Stimulated activated effector memory CD8-positive, alpha-beta T cell treated with anti-CD3 and anti-CD28 coated beads, Interleukin-12 subunit alpha, Interleukin-12 subunit beta, amount 100 ng/mL, for 72 hours (primary cell): ENCODE measurements around the gene NHS.
A peak's percentile ranks its signal among the peaks of the same experiment; 100 is the strongest.

ENCODE experiments used
- ATAC-seq: fragments of 150-1000 bp; cut with Tn5 transposase; 2 replicates; pipeline ENCODE4 v1.10.0; 2021
- DNase-seq, 2 donors: peaks; one replicate each; pipeline ENCODE4 v3.0.0; 2021 to 2022; ENCODE audit warnings: low spot score in 2 of 2
- H3K27ac Mint-ChIP-seq: one replicate; pipeline ENCODE4 v1.8.0; 2022; ENCODE audit warnings: mild to moderate bottlenecking, mixed read lengths
- H3K36me3 Mint-ChIP-seq: one replicate; pipeline ENCODE4 v1.8.0; 2022; ENCODE audit warnings: mild to moderate bottlenecking, mixed read lengths
- H3K4me1 Mint-ChIP-seq: one replicate; pipeline ENCODE4 v1.8.0; 2022; ENCODE audit warnings: mixed read lengths
- H3K4me3 Mint-ChIP-seq: one replicate; pipeline ENCODE4 v1.8.0; 2022; ENCODE audit warnings: mild to moderate bottlenecking, mixed read lengths
- H3K9me3 Mint-ChIP-seq: one replicate; pipeline ENCODE4 v1.8.0; 2022; ENCODE audit warnings: mixed read lengths

Gene NHS

DNA sequence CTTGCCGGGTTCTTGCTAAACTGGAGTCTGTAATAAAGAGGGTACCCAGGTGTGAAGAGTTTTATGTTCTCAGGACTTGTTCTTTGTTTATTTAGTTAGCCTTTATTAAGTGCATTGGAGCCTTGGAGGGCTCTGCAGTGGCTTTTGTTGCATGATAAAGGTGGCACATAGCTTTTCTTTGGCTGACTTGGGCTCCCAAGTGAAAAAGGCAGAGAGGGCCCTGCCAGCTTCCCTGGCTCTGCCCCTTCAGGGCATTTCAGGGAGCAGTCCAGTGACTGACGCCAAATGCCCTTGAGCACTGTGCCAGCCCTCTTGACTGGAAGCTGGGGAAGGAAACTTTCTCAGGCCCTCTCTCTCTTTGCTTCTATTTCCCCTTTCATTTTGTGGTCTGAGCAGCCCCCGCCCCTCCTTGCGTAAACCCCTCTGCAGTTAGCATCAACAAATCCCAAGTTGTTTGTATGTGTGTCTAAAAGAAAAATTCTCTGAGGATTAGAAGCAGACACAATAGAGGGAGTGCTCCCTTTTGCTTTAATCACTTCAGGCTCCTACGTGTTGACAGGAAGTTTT, 152.2 kb downstream of the NHS start:
- no peaks in the 10 kb centered on the region for H3K36me3 Mint-ChIP-seq
- H3K9me3 Mint-ChIP-seq = no peaks in the 10 kb centered on the region
- no peaks in the 10 kb centered on the region for H3K4me1 Mint-ChIP-seq
- ATAC-seq = no peak
- DNase-seq = no peak
- H3K27ac Mint-ChIP-seq = no peak overlapping the region
- no peak overlapping the region for H3K4me3 Mint-ChIP-seq

DNA sequence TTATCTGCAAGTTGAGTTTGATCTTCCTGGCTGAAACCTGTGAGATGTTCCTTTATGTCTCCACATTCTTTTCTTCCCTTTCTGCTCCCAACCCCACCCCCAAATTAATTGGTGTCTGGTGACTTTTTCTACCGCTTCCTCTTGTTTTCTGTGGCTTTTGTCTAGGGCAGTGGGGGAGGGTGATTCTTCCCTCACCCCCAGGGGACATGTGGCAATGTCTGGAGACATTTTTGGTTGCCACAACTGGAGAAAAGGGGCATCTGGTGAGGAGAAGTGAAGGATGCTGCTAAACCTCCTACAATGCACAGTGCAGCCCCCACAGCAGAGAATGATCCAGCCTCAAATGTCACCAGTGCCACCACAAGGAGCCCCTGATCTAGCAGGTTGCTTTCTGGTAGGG, 152.9 kb downstream of the NHS start:
- Mint-ChIP-seq H3K4me1 (no peaks in the 10 kb centered on the region), H3K9me3 (no peaks in the 10 kb centered on the region), H3K36me3 (no peaks in the 10 kb centered on the region), H3K27ac (no peak overlapping the region), H3K4me3 (no peak overlapping the region)
- ATAC-seq (no peak), DNase-seq (no peak)

GRCh38 chrX:17529151-17529745, 154.2 kb downstream of the NHS start:
- Mint-ChIP-seq H3K9me3 (no peaks in the 10 kb centered on the region), H3K4me1 (no peaks in the 10 kb centered on the region), H3K27ac (no peak overlapping the region), H3K4me3 (no peak overlapping the region), H3K36me3 (no peaks in the 10 kb centered on the region)
- no peak for ATAC-seq
- no peak for DNase-seq

DNA sequence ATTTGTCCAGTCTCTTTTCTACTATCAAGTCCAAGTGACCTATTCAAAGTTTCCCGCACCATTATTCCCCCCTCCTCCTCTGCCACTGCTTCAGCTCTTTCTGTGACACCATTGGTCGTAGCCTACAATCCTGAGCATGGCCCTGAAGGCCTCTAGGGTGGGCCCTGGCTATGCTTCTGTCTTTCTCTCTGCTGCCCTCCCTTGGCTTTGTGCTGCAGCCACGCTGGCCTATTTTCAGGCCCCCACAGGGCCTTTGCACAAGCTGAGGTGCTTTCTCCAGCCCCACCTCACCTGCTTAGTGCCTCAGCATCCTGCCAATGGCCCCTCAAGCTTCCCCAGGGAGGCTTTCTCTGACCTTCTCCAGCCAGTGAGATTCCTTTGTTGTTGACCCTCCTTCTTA, 156.5 kb downstream of the NHS start:
- H3K9me3 Mint-ChIP-seq = no peaks in the 10 kb centered on the region
- H3K36me3 Mint-ChIP-seq = no peaks in the 10 kb centered on the region
- no peak for ATAC-seq
- no peak overlapping the region for H3K4me3 Mint-ChIP-seq
- DNase-seq = no peak
- H3K27ac Mint-ChIP-seq = no peak overlapping the region
- no peaks in the 10 kb centered on the region for H3K4me1 Mint-ChIP-seq

DNA sequence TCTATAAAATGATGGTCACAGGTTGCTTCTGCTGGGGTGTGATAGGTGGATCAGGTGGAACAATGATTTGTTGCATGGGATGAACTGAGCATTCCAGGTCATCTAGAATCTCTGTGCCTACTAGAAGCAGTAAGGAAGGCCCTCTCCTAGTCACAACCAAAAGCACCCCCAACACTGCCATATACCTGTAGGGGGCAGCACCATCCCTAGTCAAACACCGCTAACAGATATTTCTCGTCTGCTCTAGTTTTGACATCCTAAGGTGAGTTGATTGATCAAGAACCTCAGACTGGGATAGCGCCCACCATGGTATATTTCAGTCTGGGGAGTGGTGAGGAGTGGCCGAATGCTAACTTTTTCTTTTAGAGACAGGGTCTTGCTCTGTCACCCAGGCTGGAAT, 160.2 kb downstream of the NHS start:
- ATAC-seq (no peak), DNase-seq (peak; percentile 2 to 51)
- no peaks in the 10 kb centered on the region for H3K4me1 Mint-ChIP-seq
- no peak overlapping the region for H3K4me3 Mint-ChIP-seq
- H3K36me3 Mint-ChIP-seq = no peaks in the 10 kb centered on the region
- H3K9me3 Mint-ChIP-seq = no peaks in the 10 kb centered on the region
- no peak overlapping the region for H3K27ac Mint-ChIP-seq

DNA sequence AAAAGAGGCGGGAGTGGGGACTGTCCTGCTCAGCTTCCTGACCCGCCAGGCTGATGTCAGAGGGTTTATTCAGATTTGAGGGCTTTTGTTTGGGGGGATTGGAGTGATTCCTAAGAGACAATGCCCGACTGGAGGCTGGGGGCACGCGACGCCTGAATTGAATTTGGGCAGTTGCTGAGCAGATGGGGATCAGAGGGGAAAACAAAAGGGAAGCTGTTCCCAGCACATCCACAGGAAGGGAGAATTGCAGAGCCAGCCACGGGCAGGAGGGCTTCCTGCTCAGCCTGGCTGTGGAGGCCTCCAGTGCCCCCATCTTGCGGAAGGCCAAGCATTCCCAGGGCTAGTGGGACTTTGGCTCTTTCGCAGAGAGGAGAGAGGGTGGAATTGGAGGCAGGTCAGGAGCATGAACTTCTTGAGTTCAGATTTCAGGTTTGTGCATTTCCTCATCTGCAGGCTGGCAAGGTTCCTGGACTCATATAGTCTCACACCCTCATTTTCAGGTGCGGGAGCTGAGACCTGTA, 162.8 kb downstream of the NHS start:
- H3K9me3 Mint-ChIP-seq = no peaks in the 10 kb centered on the region
- H3K27ac Mint-ChIP-seq = no peak overlapping the region
- H3K36me3 Mint-ChIP-seq = no peaks in the 10 kb centered on the region
- H3K4me3 Mint-ChIP-seq = no peak overlapping the region
- H3K4me1 Mint-ChIP-seq = no peaks in the 10 kb centered on the region
- no peak for ATAC-seq
- no peak for DNase-seq

DNA sequence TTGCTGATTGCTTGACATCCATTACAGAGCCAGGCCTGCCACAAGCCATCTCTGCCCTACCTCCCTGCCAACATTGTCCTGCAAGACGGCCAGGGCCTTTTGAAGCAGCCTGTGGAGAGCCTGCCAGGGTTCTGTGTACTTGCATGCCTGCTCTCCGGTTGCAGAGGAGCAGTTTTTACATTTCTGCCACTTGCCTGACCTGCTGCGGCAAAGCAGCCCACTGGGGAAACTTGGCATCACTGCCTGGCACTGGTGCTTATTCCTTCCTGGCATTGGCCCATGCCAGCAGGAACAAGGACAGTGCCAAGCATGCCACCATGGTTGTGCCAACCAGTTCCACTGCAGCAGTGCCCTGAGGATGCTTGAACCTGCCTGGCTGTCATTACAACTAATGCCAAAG, 167.1 kb downstream of the NHS start:
- no peak overlapping the region for H3K27ac Mint-ChIP-seq
- H3K4me3 Mint-ChIP-seq = no peak overlapping the region

GRCh38 chrX:17544821-17545220, 169.8 kb downstream of the NHS start:
- ATAC-seq = no peak
- Mint-ChIP-seq H3K36me3 (no peaks in the 10 kb centered on the region), H3K4me3 (no peak overlapping the region), H3K4me1 (peaks cover 6% of the 10 kb centered on the region), H3K27ac (no peak overlapping the region), H3K9me3 (no peaks in the 10 kb centered on the region)
- no peak for DNase-seq

More for the DNA sequence above, 167.1 kb downstream of the NHS start:
- H3K4me1 Mint-ChIP-seq = no peaks in the 10 kb centered on the region
- ATAC-seq = no peak
- H3K9me3 Mint-ChIP-seq = no peaks in the 10 kb centered on the region
- H3K36me3 Mint-ChIP-seq = no peaks in the 10 kb centered on the region
- no peak for DNase-seq

DNA sequence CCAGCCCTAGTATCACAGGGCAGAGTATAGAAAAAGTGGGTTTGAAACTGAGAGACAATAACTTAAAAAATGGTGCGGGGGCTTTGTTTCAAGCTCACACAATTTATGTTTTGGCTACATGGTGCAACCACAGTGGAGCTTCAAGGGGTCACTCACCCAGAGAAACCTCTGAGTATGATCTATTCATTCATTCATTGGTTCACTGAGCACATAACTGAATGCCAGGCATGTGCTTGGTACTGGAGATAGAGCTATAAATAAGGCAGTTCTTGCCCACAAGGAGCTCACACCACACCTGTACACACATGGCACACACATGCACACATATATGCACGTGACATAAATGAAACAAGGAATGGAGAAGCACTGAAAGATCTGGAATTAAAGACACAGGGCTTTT, 171.4 kb downstream of the NHS start:
- H3K9me3 Mint-ChIP-seq = no peaks in the 10 kb centered on the region
- H3K4me3 Mint-ChIP-seq = no peak overlapping the region
- H3K36me3 Mint-ChIP-seq = no peaks in the 10 kb centered on the region
- peaks cover 6% of the 10 kb centered on the region for H3K4me1 Mint-ChIP-seq
- no peak for DNase-seq
- H3K27ac Mint-ChIP-seq = no peak overlapping the region
- no peak for ATAC-seq

DNA sequence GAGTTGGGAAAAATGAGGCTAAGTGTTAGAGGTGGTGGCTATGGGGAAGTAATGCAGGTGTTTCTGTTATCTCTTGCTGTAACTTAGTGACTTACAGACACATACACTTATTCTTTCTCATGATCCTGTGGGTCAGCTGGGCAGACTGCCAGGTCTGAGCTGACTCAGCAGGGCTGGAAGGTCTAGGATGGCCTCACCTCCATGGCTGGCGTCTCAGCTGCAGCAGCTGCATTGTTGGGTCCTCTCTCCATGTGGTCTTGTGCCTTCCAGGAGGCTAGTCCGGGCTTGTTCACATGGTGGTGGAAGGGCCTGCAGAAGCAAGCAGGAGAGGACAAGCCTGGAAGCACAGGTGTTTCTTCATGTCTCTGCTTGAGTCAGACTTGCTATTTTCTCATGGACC, 172.7 kb downstream of the NHS start:
- Mint-ChIP-seq H3K9me3 (no peaks in the 10 kb centered on the region), H3K4me3 (no peak overlapping the region)
- ATAC-seq = no peak

DNA sequence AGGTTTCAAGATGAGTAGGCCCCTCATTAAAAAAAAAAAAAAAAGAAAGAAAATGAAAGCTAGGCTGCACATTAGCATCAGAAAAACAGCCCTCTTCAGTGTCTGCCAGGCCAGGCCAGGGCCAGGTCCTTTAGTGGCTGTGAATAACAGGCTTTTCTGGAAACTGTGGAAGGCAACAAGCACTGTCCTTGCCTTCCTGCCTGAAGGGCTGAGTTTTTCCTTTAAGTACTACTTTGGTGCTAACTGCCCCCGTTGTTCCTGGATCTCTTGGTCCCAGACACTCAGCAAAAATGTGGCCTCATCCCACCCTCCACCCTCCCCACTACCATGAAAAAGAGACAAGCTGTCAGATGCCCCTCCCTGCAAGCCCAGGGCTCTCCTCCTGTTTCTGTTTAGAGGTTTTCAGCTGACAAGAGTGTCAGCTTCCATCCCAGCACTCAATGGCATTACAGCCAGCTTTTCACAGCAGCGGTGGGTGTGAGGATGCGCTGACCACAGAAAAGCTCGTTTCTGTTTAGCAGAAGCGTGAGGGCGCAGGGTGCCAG, 174.2 kb downstream of the NHS start:
- H3K27ac Mint-ChIP-seq = no peak overlapping the region
- no peaks in the 10 kb centered on the region for H3K9me3 Mint-ChIP-seq
- H3K36me3 Mint-ChIP-seq = no peaks in the 10 kb centered on the region
- ATAC-seq = peak; percentile 51
- no peak for DNase-seq
- H3K4me1 Mint-ChIP-seq = peaks cover 6% of the 10 kb centered on the region
- peak overlapping the region; percentile 39 for H3K4me3 Mint-ChIP-seq

More for the DNA sequence above, 172.7 kb downstream of the NHS start:
- Mint-ChIP-seq H3K4me1 (peaks cover 6% of the 10 kb centered on the region), H3K27ac (no peak overlapping the region), H3K36me3 (no peaks in the 10 kb centered on the region)
- no peak for DNase-seq

DNA sequence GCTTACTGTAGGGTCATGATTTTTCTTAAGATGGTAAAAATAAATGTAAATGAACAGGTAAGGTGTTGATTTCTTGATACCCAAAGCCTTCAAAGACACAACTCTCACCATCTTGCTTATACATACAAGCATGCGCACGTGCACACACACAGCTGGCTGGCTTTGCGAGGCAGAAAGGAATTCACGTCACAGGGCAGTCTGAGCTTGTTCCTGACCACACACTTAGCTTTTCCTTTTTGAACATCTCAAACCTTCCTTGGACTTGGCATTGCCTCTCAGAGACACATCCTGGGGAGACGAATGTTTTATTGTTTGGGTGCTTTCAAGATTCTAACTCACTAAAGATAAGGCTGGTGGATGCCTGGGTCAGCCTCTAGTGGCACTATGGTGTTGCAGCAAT, 175.0 kb downstream of the NHS start:
- H3K36me3 Mint-ChIP-seq = no peaks in the 10 kb centered on the region
- peak overlapping the region; percentile 39 for H3K4me3 Mint-ChIP-seq
- peaks cover 6% of the 10 kb centered on the region for H3K4me1 Mint-ChIP-seq
- no peak overlapping the region for H3K27ac Mint-ChIP-seq
- no peak for ATAC-seq
- DNase-seq = no peak
- H3K9me3 Mint-ChIP-seq = no peaks in the 10 kb centered on the region

DNA sequence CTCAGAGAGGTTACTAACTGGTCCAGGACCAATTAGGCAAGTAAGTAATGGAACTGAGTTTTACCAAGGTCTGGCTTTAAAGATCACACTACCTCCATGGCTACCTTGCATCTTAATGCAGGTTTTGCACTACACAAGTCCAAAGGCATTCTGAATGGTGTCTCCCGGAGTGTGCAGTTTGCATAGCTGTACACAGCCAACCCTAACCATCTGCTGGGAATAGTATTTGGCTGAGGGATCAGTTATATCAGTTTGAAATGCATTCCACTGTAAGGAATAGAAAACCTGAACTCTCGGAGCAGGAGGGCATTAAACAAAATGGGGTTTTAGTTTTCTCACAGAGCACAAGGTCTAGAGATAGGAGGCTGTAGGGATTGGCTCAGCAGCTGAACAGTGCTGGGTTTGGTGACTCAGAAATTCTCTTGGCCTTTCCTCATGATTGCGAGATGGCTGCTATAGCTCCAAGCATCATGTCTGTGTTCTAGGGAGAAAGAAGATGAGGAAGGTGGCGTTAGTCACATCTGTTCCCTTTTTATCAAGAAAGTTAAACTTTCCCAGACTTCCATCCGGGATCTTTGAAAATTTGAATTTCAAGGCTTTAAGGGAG, 177.1 kb downstream of the NHS start:
- no peak overlapping the region for H3K27ac Mint-ChIP-seq
- DNase-seq (no peak), ATAC-seq (no peak)
- H3K4me3 Mint-ChIP-seq = no peak overlapping the region
- no peaks in the 10 kb centered on the region for H3K36me3 Mint-ChIP-seq
- H3K4me1 Mint-ChIP-seq = peaks cover 6% of the 10 kb centered on the region
- no peaks in the 10 kb centered on the region for H3K9me3 Mint-ChIP-seq

DNA sequence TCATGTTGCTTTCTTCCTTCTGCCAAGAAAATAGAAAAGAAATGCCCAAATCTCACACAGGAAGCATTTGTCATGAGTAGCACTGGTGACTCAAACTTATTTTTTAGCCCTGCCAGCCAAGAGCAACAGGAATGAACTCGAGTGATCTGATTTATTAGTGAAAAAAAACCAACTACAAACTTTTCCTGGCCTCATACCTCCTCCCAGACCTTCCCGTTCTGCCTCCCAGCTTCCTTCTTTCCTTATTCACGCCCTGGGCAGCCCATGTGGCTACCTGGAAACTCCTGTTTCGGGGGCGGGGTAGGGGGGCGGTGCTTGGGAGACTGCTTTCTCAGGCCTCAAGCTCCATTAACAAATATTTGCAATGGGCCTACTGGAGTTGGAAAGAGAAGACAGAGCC, 178.5 kb downstream of the NHS start:
- no peak overlapping the region for H3K4me3 Mint-ChIP-seq
- H3K27ac Mint-ChIP-seq = no peak overlapping the region
- ATAC-seq = no peak
- H3K4me1 Mint-ChIP-seq = peaks cover 6% of the 10 kb centered on the region
- H3K9me3 Mint-ChIP-seq = no peaks in the 10 kb centered on the region
- H3K36me3 Mint-ChIP-seq = no peaks in the 10 kb centered on the region
- no peak for DNase-seq

DNA sequence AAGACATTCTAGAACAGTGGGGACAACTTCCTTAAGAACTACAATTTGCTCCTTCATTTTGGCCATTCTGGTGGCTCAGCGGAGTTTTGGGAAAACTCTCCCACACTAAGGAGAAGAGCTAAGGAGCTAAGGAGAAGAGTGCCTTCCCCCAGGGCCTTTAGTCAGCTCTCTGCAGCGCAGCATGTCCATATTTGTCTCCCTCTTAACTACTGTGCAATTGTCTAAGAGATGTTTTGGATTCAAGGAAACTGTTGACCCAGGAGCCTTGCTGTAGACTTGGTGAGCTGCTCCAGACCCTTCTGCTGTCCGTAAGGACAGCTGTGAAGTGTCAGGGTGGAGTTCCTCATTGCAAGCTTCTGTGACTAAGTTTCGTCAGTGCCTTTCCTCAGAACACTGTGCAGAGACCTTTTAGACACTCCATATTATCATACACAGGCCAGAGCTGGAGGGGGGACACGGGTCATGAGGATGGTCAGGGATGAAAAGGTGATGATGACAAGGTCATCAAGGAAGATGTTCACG, 179.0 kb downstream of the NHS start:
- Mint-ChIP-seq H3K36me3 (no peaks in the 10 kb centered on the region), H3K4me1 (peaks cover 6% of the 10 kb centered on the region), H3K27ac (no peak overlapping the region), H3K9me3 (no peaks in the 10 kb centered on the region), H3K4me3 (no peak overlapping the region)
- DNase-seq (no peak), ATAC-seq (no peak)

- H3K9me3 Mint-ChIP-seq = no peaks in the 10 kb centered on the region
- no peak overlapping the region for H3K4me3 Mint-ChIP-seq
- H3K27ac Mint-ChIP-seq = no peak overlapping the region
- ATAC-seq (no peak), DNase-seq (no peak)
- no peaks in the 10 kb centered on the region for H3K4me1 Mint-ChIP-seq
- H3K36me3 Mint-ChIP-seq = no peaks in the 10 kb centered on the region
Observed at GRCh38 chrX:17554914-17555313, 179.9 kb downstream of the NHS start.
